CD14-positive monocyte (primary cell): ENCODE measurements around the gene AGAP1. TPM values are rescaled to one million over a fixed set of nuclear protein-coding genes. Genes with fewer than 3 reads are reported as not detected.

Experiments
- DNase-seq, 3 donors: peaks; one replicate each; pipeline ENCODE4 v3.0.0-alpha.2; 2011 to 2022
- H2AFZ ChIP-seq: 2 replicates; pipeline ENCODE4 v1.6.0; 2012; ENCODE audit warnings: mild to moderate bottlenecking, low read depth, low read length, inconsistent platforms; ENCODE audit not compliant: insufficient read depth, poor library complexity, severe bottlenecking
- H3K27ac ChIP-seq, 2 donors: 1 replicate in 1 of 2; 2 replicates in 1 of 2; pipeline ENCODE4 v1.5.1; 2012 to 2013; ENCODE audit warnings: low read length in 2 of 2, control low read depth in 1 of 2, inconsistent platforms in 1 of 2, low read depth in 1 of 2, mild to moderate bottlenecking in 1 of 2
- H3K27me3 ChIP-seq, 2 donors: one replicate each; pipeline versions ENCODE4 v1.6.0 to v1.6.1; 2011 to 2013; ENCODE audit warnings: low read length in 2 of 2; ENCODE audit not compliant: control insufficient read depth in 2 of 2, insufficient read depth in 2 of 2
- H3K36me3 ChIP-seq, 2 donors: replicated peaks in 1 of 2; 1 replicate in 1 of 2; 2 replicates in 1 of 2; pipeline versions ENCODE4 v1.5.1 to v1.6.1; 2012 to 2013; ENCODE audit warnings: low read length in 2 of 2, control low read depth in 1 of 2, inconsistent platforms in 1 of 2, mild to moderate bottlenecking in 1 of 2; ENCODE audit not compliant: insufficient read depth in 2 of 2, control insufficient read depth in 1 of 2
- H3K4me1 ChIP-seq, 2 donors: 1 replicate in 1 of 2; 2 replicates in 1 of 2; pipeline versions ENCODE4 v1.5.1 to v1.6.1; 2012 to 2013; ENCODE audit warnings: low read length in 2 of 2, control low read depth in 1 of 2, inconsistent platforms in 1 of 2, mild to moderate bottlenecking in 1 of 2, moderate library complexity in 1 of 2; ENCODE audit not compliant: insufficient read depth in 2 of 2, control insufficient read depth in 1 of 2
- H3K4me2 ChIP-seq: replicated peaks from 2 replicates; pipeline ENCODE3; 2012; ENCODE audit warnings: low read length, moderate library complexity, mild to moderate bottlenecking; ENCODE audit not compliant: poor library complexity, severe bottlenecking; ENCODE audit errors: extremely low read depth
- H3K4me3 ChIP-seq, 3 experiments: fragments of 200-600 bp in 1 of 3; sonication (generic) in 1 of 3; replicated peaks in 1 of 3; 1 replicate in 2 of 3; 2 replicates in 1 of 3; pipeline ENCODE4 v1.5.1; 2011 to 2013; ENCODE audit warnings: low read length in 3 of 3, mild to moderate bottlenecking in 3 of 3, control low read depth in 2 of 3, low read depth in 2 of 3, inconsistent platforms in 1 of 3, moderate library complexity in 1 of 3
- H3K79me2 ChIP-seq: 2 replicates; pipeline ENCODE4 v1.6.0; 2012; ENCODE audit warnings: mild to moderate bottlenecking, control low read depth, inconsistent platforms, low read length, moderate library complexity; ENCODE audit not compliant: insufficient read depth
- H3K9ac ChIP-seq: 2 replicates; pipeline ENCODE4 v1.6.0; 2017; ENCODE audit warnings: low read length, mild to moderate bottlenecking; ENCODE audit not compliant: insufficient read depth, poor library complexity, severe bottlenecking
- H3K9me3 ChIP-seq, 2 donors: replicated peaks in 1 of 2; 1 replicate in 1 of 2; 2 replicates in 1 of 2; pipeline versions ENCODE4 v1.5.1 to v1.6.1; 2012 to 2013; ENCODE audit warnings: low read length in 2 of 2, control low read depth in 1 of 2; ENCODE audit not compliant: control insufficient read depth in 1 of 2, insufficient read depth in 1 of 2
- H4K20me1 ChIP-seq: 2 replicates; pipeline ENCODE4 v1.6.0; 2012; ENCODE audit warnings: mild to moderate bottlenecking, low read length, control low read depth, moderate library complexity; ENCODE audit not compliant: insufficient read depth
- H3K27ac Mint-ChIP-seq, 7 donors: one replicate each; pipeline ENCODE4 v1.8.0; 2020; ENCODE audit warnings: mild to moderate bottlenecking in 7 of 7, mixed read lengths in 7 of 7, moderate library complexity in 6 of 7, inconsistent platforms in 2 of 7
- H3K27me3 Mint-ChIP-seq, 3 donors: one replicate each; pipeline ENCODE4 v1.8.0; 2021 to 2022; ENCODE audit warnings: low read depth in 3 of 3, mild to moderate bottlenecking in 3 of 3, mixed read lengths in 3 of 3, moderate library complexity in 3 of 3, inconsistent platforms in 1 of 3
- H3K36me3 Mint-ChIP-seq, 2 donors: one replicate each; pipeline ENCODE4 v1.8.0; 2020; ENCODE audit warnings: mixed read lengths in 2 of 2, inconsistent platforms in 1 of 2, mild to moderate bottlenecking in 1 of 2
- H3K4me1 Mint-ChIP-seq: one replicate; pipeline ENCODE4 v1.8.0; 2020; ENCODE audit warnings: mild to moderate bottlenecking, mixed read lengths
- H3K4me3 Mint-ChIP-seq, 2 donors: one replicate each; pipeline ENCODE4 v1.8.0; 2020; ENCODE audit warnings: mild to moderate bottlenecking in 2 of 2, mixed read lengths in 2 of 2, moderate library complexity in 1 of 2
- H3K9me3 Mint-ChIP-seq, 7 donors: one replicate each; pipeline ENCODE4 v1.8.0; 2020 to 2022; ENCODE audit warnings: mixed read lengths in 7 of 7, mild to moderate bottlenecking in 6 of 7, moderate library complexity in 6 of 7, inconsistent platforms in 2 of 7
- CTCF ChIP-seq: fragments of 200-600 bp; IDR thresholded peaks from one replicate; pipeline ENCODE4 v1.8.0; 2022; ENCODE audit warnings: antibody characterized with exemption, mild to moderate bottlenecking
- WGBS: methylation state at CpG from one replicate; pipeline ENCODE4 v1.1.5; 2013; ENCODE audit warnings: missing lambda C conversion rate; ENCODE audit not compliant: insufficient coverage; 5-methylcytosine and 5-hydroxymethylcytosine counted together
- intact Hi-C, 2 donors: fragments of 100-400 bp; cut with micrococcal nuclease; formaldehyde crosslinking; loops; one replicate each; pipeline versions ENCODE4 v1.15.0 to v1.15.1; 2023
- polyA plus RNA-seq, 3 donors: library from polyadenylated mRNA; depleted of rRNA in 1 of 3; unstranded in 2 of 3; stranded (reverse) in 1 of 3; fragments of 300-500 nt in 2 of 3; fragments of >200 nt in 1 of 3; fragmentation: Illumina TruSeq in 2 of 3; gene quantifications; 1 replicate in 2 of 3; 2 replicates in 1 of 3; pipeline ENCODE4 v1.2.3, GENCODE V29; 2012 to 2021

AGAP1 gene
- polyA plus RNA-seq, 3 donors: 0.12 TPM; not detected in 2

GRCh38 chr2:235723811-235724465 lies 230.1 kb downstream of the AGAP1 start:
- Histone ChIP-seq H3K4me3 (no peak overlapping the region), H3K27ac (no peak overlapping the region), H3K9ac (no peak overlapping the region), H3K9me3 (no peaks in the 10 kb centered on the region), H3K79me2 (no peaks in the 10 kb centered on the region), H3K36me3 (no peaks in the 10 kb centered on the region), H2AFZ (no peak overlapping the region), H3K27me3 (no peaks in the 10 kb centered on the region), H4K20me1 (no peaks in the 10 kb centered on the region), H3K4me2 (no peak overlapping the region), H3K4me1 (no peaks in the 10 kb centered on the region)
- TF ChIP-seq CTCF: no peak
- Mint-ChIP-seq H3K4me3 (no peak overlapping the region), H3K9me3 (peaks cover 0 to 3% (median 0%) of the 10 kb centered on the region in 7 donors), H3K27me3 (peaks cover 2 to 6% (median 4%) of the 10 kb centered on the region in 3 donors), H3K36me3 (no peaks in the 10 kb centered on the region), H3K27ac (no peak overlapping the region), H3K4me1 (peaks cover 9% of the 10 kb centered on the region)
- no peak for DNase-seq
- 95% methylated on average over 12 of the region's 16 CpGs for WGBS
- intact Hi-C loops: no loop called here

GRCh38 chr2:235725016-235725489 lies 231.2 kb downstream of the AGAP1 start:
- Histone ChIP-seq H3K27me3 (no peaks in the 10 kb centered on the region), H3K4me3 (no peak overlapping the region), H3K36me3 (no peaks in the 10 kb centered on the region), H3K9ac (no peak overlapping the region), H3K79me2 (no peaks in the 10 kb centered on the region), H3K4me1 (no peaks in the 10 kb centered on the region), H2AFZ (no peak overlapping the region), H4K20me1 (no peaks in the 10 kb centered on the region), H3K4me2 (no peak overlapping the region), H3K27ac (no peak overlapping the region), H3K9me3 (no peaks in the 10 kb centered on the region)
- TF ChIP-seq CTCF: no peak
- Mint-ChIP-seq H3K9me3 (peaks cover 0 to 3% (median 0%) of the 10 kb centered on the region in 7 donors), H3K4me1 (peaks cover 9% of the 10 kb centered on the region), H3K27me3 (peaks cover 2 to 4% (median 4%) of the 10 kb centered on the region in 3 donors), H3K4me3 (no peak overlapping the region), H3K27ac (no peak overlapping the region), H3K36me3 (no peaks in the 10 kb centered on the region)
- no peak for DNase-seq
- 98% methylated on average over 4 of the region's 8 CpGs for WGBS
- intact Hi-C loops: no loop called here
